H9 (cell line): Measurements from ENCODE around the gene CALR. TPM values are rescaled to one million over a fixed set of nuclear protein-coding genes. Genes with fewer than 3 reads are reported as not detected.
A peak's percentile ranks its signal among the peaks of the same experiment; 100 is the strongest.

ENCODE experiments used
- DNase-seq: peaks from one replicate; pipeline ENCODE4 v3.0.0-alpha.2; 2017
- H2AFZ ChIP-seq: one replicate; pipeline ENCODE4 v1.6.1; 2013; ENCODE audit warnings: mild to moderate bottlenecking, low read length, control low read depth, moderate library complexity
- H2AK5ac ChIP-seq: 2 replicates; pipeline ENCODE4 v1.6.1; 2013; ENCODE audit warnings: low read length, control low read depth, mixed read lengths; ENCODE audit not compliant: insufficient read length
- H2BK120ac ChIP-seq: one replicate; pipeline ENCODE4 v1.6.1; 2013; ENCODE audit warnings: low read depth, mild to moderate bottlenecking, low read length, control low read depth, inconsistent platforms; ENCODE audit not compliant: poor library complexity, severe bottlenecking
- H2BK12ac ChIP-seq: 2 replicates; pipeline ENCODE4 v1.6.1; 2013; ENCODE audit warnings: low read length, control low read depth, mixed read lengths, low read depth; ENCODE audit not compliant: insufficient read length
- H2BK15ac ChIP-seq: 2 replicates; pipeline ENCODE4 v1.6.1; 2013; ENCODE audit warnings: low read depth, low read length, control low read depth
- H2BK20ac ChIP-seq: one replicate; pipeline ENCODE4 v1.6.1; 2013; ENCODE audit warnings: low read depth, mild to moderate bottlenecking, low read length, control low read depth, inconsistent platforms; ENCODE audit not compliant: poor library complexity, severe bottlenecking
- H2BK5ac ChIP-seq: 2 replicates; pipeline ENCODE4 v1.6.1; 2013; ENCODE audit warnings: low read length, control low read depth, mixed read lengths; ENCODE audit not compliant: insufficient read length
- H3K14ac ChIP-seq: 2 replicates; pipeline ENCODE4 v1.6.1; 2013; ENCODE audit warnings: low read length, control low read depth; ENCODE audit not compliant: insufficient read depth
- H3K18ac ChIP-seq: 2 replicates; pipeline ENCODE4 v1.6.1; 2013; ENCODE audit warnings: low read depth, mild to moderate bottlenecking, mixed read lengths, low read length, control low read depth; ENCODE audit not compliant: insufficient read length
- H3K23ac ChIP-seq: 2 replicates; pipeline ENCODE4 v1.6.1; 2013; ENCODE audit warnings: low read length, control low read depth, mixed read lengths, low read depth; ENCODE audit not compliant: insufficient read length
- H3K23me2 ChIP-seq: 2 replicates; pipeline ENCODE4 v1.6.1; 2013; ENCODE audit warnings: low read depth, mild to moderate bottlenecking, mixed read lengths, low read length, control low read depth; ENCODE audit not compliant: insufficient read length, poor library complexity, severe bottlenecking
- H3K27ac ChIP-seq: 2 replicates; pipeline ENCODE4 v1.5.1; 2013; ENCODE audit warnings: low read length, control low read depth, mixed read lengths, low read depth; ENCODE audit not compliant: insufficient read length
- H3K27me3 ChIP-seq: 2 replicates; pipeline ENCODE4 v1.6.1; 2013; ENCODE audit warnings: low read length, control low read depth, inconsistent platforms; ENCODE audit not compliant: insufficient read depth
- H3K4ac ChIP-seq: 2 replicates; pipeline ENCODE4 v1.6.1; 2013; ENCODE audit warnings: low read depth, mild to moderate bottlenecking, control low read depth, inconsistent platforms, low read length, moderate library complexity
- H3K4me1 ChIP-seq: 2 replicates; pipeline ENCODE4 v1.6.1; 2013; ENCODE audit warnings: low read length, control low read depth, inconsistent platforms; ENCODE audit not compliant: insufficient read depth
- H3K4me2 ChIP-seq: 2 replicates; pipeline ENCODE4 v1.6.1; 2013; ENCODE audit warnings: low read length, control low read depth, mixed read lengths; ENCODE audit not compliant: insufficient read length, insufficient read depth
- H3K56ac ChIP-seq: 2 replicates; pipeline ENCODE4 v1.6.1; 2013; ENCODE audit warnings: low read depth, mild to moderate bottlenecking, mixed read lengths, low read length, control low read depth; ENCODE audit not compliant: insufficient read length
- H3K79me1 ChIP-seq: 2 replicates; pipeline ENCODE4 v1.6.1; 2013; ENCODE audit warnings: low read depth, mild to moderate bottlenecking, moderate library complexity, low read length, control low read depth, inconsistent platforms; ENCODE audit not compliant: insufficient read depth, poor library complexity, severe bottlenecking
- H3K79me2 ChIP-seq: 2 replicates; pipeline ENCODE4 v1.6.1; 2013; ENCODE audit warnings: low read length, control low read depth, inconsistent platforms; ENCODE audit not compliant: insufficient read depth
- H3K9ac ChIP-seq: 2 replicates; pipeline ENCODE4 v1.6.1; 2013; ENCODE audit warnings: low read length, control low read depth, mixed read lengths; ENCODE audit not compliant: insufficient read length; ENCODE audit errors: extremely low read depth
- H3K9me3 ChIP-seq: one replicate; pipeline ENCODE4 v1.6.1; 2013; ENCODE audit warnings: low read depth, low read length, inconsistent platforms; ENCODE audit not compliant: control insufficient read depth
- H3T11ph ChIP-seq: one replicate; pipeline ENCODE4 v1.6.1; 2013; ENCODE audit warnings: mild to moderate bottlenecking, low read length, control low read depth, inconsistent platforms
- H4K20me1 ChIP-seq: one replicate; pipeline ENCODE4 v1.6.1; 2013; ENCODE audit not compliant: control insufficient read depth, insufficient read length, insufficient read depth
- H4K5ac ChIP-seq: 2 replicates; pipeline ENCODE4 v1.6.1; 2013; ENCODE audit warnings: low read depth, mild to moderate bottlenecking, mixed read lengths, low read length, control low read depth; ENCODE audit not compliant: insufficient read length
- H4K8ac ChIP-seq: replicated peaks from 2 replicates; pipeline ENCODE4 v1.6.1; 2013; ENCODE audit warnings: low read length, control low read depth, mixed read lengths, low read depth; ENCODE audit not compliant: insufficient read length
- H4K91ac ChIP-seq: 2 replicates; pipeline ENCODE4 v1.6.1; 2013; ENCODE audit warnings: low read depth, mild to moderate bottlenecking, moderate library complexity, mixed read lengths, low read length, control low read depth; ENCODE audit not compliant: insufficient read length
- H3K27ac Mint-ChIP-seq, 3 experiments: 2 replicates in 2 of 3; 3 replicates in 1 of 3; pipeline ENCODE4 v1.8.0; 2020 to 2021; ENCODE audit warnings: mixed read lengths in 3 of 3, mild to moderate bottlenecking in 1 of 3, moderate library complexity in 1 of 3
- H3K27me3 Mint-ChIP-seq: 2 replicates; pipeline ENCODE4 v1.8.0; 2021; ENCODE audit warnings: low read depth, mild to moderate bottlenecking, moderate library complexity, mixed read lengths
- H3K36me3 Mint-ChIP-seq, 3 experiments: 2 replicates in 2 of 3; 3 replicates in 1 of 3; pipeline ENCODE4 v1.8.0; 2020 to 2021; ENCODE audit warnings: low read depth in 3 of 3, mixed read lengths in 3 of 3; ENCODE audit not compliant: insufficient read depth in 1 of 3
- H3K4me1 Mint-ChIP-seq, 2 experiments: 2 replicates each; pipeline ENCODE4 v1.8.0; 2020; ENCODE audit warnings: mixed read lengths in 2 of 2
- H3K4me3 Mint-ChIP-seq, 2 experiments: 2 replicates in 1 of 2; 3 replicates in 1 of 2; pipeline ENCODE4 v1.8.0; 2020 to 2021; ENCODE audit warnings: mild to moderate bottlenecking in 2 of 2, mixed read lengths in 2 of 2, moderate library complexity in 1 of 2
- H3K9me3 Mint-ChIP-seq, 2 experiments: 2 replicates in 1 of 2; 3 replicates in 1 of 2; pipeline ENCODE4 v1.8.0; 2020; ENCODE audit warnings: mild to moderate bottlenecking in 2 of 2, mixed read lengths in 2 of 2, moderate library complexity in 1 of 2
- CTCF ChIP-seq: fragments of 200-600 bp; sonication (generic); conservative IDR thresholded peaks from 3 replicates; pipeline ENCODE4 v1.8.0; 2021; ENCODE audit warnings: antibody characterized with exemption, mild to moderate bottlenecking
- WGBS: extraction: QIAGEN DNeasy Blood & Tissue Kit; methylation state at CpG from one replicate; pipeline ENCODE4 v1.1.7; 2013; ENCODE audit warnings: missing lambda C conversion rate, low lambda C conversion rate, mixed read lengths; ENCODE audit not compliant: insufficient read length; ENCODE audit errors: extremely low coverage; 5-methylcytosine and 5-hydroxymethylcytosine counted together
- total RNA-seq: library from RNA; stranded (reverse); gene quantifications from 2 replicates; pipeline ENCODE4 v1.2.1, GENCODE V29; 2021

Gene CALR
- total RNA-seq, 1 experiment from 2014 or later: 887 TPM

- WGBS: no CpG with 5 or more reads among the region's 12 CpGs
- Histone ChIP-seq H4K8ac (no peak overlapping the region), H2BK5ac (no peak overlapping the region), H3T11ph (no peak overlapping the region), H2BK12ac (no peak overlapping the region), H3K9me3 (no peaks in the 10 kb centered on the region), H3K14ac (no peak overlapping the region), H3K79me2 (no peaks in the 10 kb centered on the region), H2BK120ac (no peak overlapping the region), H3K4me1 (no peaks in the 10 kb centered on the region), H3K4me2 (no peak overlapping the region), H4K5ac (no peak overlapping the region), H3K27ac (no peak overlapping the region), H3K4ac (no peak overlapping the region), H3K18ac (no peak overlapping the region), H2AK5ac (no peak overlapping the region), H2BK15ac (no peak overlapping the region), H3K9ac (no peak overlapping the region), H2BK20ac (no peak overlapping the region), H3K23ac (no peak overlapping the region), H3K23me2 (no peaks in the 10 kb centered on the region), H3K79me1 (no peaks in the 10 kb centered on the region), H3K56ac (no peak overlapping the region), H3K27me3 (peaks cover 10% of the 10 kb centered on the region; the same call in 1 of the 2 replicates), H4K91ac (no peak overlapping the region), H2AFZ (no peak overlapping the region), H4K20me1 (no peaks in the 10 kb centered on the region)
- no peak for TF ChIP-seq CTCF
- DNase-seq: no peak
- Mint-ChIP-seq H3K4me3 (peak overlapping the region in 1 of 2 experiments; percentile 22; a peak in 1 of 5 replicates), H3K4me1 (peaks cover 8 to 12% of the 10 kb centered on the region in 2 experiments), H3K27me3 (peaks cover 14% of the 10 kb centered on the region), H3K27ac (no peak overlapping the region), H3K9me3 (no peaks in the 10 kb centered on the region; a peak in 2 of 5 replicates), H3K36me3 (no peaks in the 10 kb centered on the region)
Observed at GRCh38 chr19:12986726-12987125, 48.3 kb downstream of the CALR start.
